ENCODE results near the gene CHRNA10. TPM values are rescaled to one million over a fixed set of nuclear protein-coding genes. Genes with fewer than 3 reads are reported as not detected.

CHRNA10 gene
- total RNA-seq, 1 experiment from 2014 or later = 2.8 TPM

DNA sequence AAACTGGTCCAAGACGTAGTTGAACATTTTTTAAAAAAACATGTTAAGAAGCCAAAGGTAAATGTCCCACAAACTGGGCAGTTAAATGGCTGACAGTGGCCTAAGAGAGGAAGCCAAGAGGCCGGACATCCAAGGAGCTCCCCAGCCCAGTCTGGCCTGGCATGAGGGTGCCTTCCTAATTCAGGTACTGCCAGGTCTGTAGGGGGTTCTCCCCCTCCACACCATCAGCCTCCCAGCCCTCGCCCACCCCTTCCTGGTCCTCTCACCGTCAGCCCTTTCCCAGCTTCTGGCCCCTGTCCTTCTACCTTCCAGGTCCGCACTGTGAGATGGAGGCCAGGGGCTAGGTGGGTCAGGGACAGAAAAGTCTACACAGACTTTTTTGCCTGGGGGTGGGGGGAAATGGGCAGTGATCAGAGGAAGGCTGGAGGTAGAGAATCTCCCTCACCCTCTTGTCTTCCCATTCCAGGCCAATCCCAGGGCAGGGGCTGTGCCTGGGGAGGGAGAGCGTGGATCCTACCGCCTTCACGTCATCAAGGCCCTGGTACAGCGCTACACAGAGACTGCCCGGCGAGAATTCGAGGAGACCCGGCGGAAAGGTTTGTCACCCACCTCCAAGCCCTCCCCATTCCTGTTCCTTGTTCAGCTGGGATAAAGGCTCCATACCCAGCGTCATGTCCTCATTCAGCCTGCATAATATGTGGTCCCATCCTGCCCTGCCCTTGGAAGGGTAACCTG, 35.4 kb downstream of the CHRNA10 start:
- no peak for DNase-seq (ENCODE audit: low spot score)

DNA sequence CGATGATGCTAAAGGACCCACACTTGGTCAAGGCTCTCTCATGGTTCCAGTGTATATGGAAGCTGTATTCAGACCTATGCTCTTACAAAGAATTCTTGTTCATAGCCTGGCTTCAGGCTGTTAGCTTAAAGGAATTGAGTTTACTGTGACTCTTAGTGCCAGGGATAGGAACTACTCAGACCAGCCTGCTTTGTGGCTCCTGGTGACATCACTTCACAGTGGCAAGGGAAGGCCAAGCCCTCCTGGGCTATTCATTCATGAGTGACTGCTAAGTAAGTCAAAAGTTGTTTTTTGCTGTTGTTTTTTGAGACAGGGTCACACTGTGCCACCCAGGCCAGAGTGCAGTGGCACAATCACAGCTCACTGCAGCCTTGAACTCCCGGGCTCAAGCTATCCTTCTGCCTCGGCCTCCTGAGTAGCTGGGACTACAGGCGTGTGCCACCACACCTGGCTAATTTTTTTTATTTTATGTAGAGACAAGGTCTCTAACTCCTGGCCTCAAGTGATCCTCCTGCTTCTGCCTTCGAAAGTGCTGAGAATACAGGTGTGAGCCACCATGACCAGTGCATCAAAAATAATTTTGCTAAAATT, 39.0 kb downstream of the CHRNA10 start:
- DNase-seq (ENCODE audit: low spot score) = no peak

GRCh38 chr11:3631331-3631730, 39.9 kb downstream of the CHRNA10 start:
- no peak for DNase-seq (ENCODE audit: low spot score)

DNA sequence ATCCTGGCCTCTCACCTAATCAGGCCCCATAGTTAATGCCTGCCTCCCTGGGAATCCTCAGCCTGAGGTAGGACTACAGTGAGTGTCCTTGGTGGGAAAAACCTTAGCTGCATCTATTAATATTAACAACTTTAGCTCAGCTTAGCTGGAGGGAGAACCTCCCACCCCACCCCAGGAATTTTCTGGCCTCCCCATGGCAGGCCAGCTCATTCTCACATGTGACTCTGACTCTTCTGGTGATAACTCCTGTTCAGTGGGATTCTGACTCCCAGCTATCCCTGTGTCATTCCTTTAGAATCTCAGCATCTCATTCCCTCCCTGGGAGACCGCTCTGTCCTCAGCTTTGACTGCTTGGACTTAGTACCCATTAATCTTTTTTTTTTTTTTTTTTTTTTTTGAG, 43.9 kb downstream of the CHRNA10 start:
- DNase-seq (ENCODE audit: low spot score) = no peak

DNA sequence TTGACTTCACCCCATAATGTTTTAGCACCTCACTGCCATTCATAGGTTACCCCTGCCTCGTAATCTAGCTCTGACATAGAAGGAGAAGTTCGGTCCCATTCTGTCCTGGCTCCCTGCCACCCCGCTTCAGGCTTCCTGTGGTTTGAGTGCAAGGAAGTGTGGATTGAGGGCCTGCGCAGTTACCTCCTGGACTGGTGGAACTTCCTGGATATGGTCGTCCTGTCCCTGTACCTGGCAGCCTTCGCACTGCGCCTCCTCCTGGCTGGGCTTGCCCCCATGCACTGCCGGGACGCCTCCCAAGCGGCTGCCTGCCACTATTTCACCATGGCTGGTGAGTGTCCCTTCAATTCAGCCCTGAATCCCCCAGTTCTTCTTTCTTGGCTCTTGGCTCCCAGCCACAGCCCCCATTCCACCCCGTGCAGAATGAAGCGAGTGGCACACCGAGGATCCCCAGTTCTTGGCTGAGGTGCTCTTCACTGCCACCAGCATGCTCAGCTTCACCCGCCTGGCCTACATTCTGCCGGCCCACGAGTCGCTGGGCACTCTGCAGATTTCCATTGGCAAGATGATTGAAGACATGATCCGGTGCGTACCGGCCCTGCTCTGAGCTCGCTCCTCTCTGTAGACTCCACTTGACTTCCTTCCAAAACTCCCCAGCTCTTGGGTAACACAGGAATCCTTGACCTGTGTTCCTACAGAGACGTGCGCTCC, 44.8 kb downstream of the CHRNA10 start:
- DNase-seq (ENCODE audit: low spot score) = no peak

GRCh38 chr11:3623767-3624458, 47.3 kb downstream of the CHRNA10 start:
- no peak for DNase-seq (ENCODE audit: low spot score)

GRCh38 chr11:3623121-3623520, 48.1 kb downstream of the CHRNA10 start:
- DNase-seq (ENCODE audit: low spot score) = no peak

GRCh38 chr11:3622521-3622920, 48.7 kb downstream of the CHRNA10 start:
- DNase-seq (ENCODE audit: low spot score) = no peak

- no peak for DNase-seq (ENCODE audit: low spot score)
Measured at GRCh38 chr11:3617990-3618389, 53.2 kb downstream of the CHRNA10 start.

DNA sequence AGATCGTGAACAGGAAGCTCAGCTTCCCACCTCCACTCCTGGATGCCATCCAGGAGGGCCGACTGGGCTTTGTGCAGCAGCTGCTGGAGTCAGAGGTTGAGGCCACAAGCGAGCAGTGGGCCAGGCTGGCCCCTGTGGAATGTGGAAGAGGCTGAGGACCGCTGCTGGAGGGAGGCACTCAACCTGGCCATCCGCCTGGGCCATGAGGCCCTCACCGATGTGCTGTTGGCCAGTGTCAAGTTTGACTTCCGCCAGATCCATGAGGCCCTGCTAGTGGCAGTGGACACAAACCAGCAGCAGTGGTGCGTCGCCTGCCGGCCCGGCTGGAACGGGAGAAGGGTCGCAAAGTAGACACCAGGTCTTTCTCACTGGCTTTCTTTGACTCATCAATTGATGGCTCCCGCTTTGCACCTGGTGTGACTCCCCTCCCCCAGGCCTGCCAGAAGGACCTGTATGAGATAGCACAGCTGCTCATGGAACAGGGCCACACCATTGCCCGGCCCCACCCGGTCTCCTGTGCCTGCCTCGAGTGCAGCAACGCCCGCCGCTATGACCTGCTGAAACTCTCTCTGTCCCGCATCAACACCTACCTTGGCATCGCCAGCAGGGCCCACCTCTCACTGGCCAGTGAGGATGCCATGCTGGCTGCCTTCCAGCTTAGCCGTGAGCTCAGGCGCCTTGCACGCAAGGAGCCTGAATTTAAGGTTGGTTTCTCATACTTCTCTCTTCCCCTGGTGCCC, 54.3 kb downstream of the CHRNA10 start:
- no peak for DNase-seq (ENCODE audit: low spot score)

DNA sequence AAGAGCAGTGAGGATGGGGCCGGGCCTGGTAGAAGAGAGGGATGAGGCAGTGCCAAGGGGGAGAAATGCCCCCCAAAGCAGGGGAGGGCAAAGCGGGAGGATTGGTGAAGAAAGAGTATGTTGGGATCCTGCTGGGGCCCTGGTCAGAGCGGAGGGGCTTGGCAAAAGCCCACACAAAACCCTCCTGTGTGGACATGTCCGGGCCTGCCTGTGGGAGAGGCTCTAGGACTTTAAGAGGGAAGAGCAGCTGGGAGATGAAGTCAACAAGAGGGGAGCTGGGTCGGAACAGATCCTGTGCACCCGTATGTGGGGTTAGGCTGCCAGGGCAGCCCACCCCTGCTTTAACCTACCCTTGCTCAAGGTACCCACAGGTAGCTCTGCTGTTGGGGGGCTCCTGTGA, 55.2 kb downstream of the CHRNA10 start:
- DNase-seq (ENCODE audit: low spot score) = no peak

Small RNA genes lying within 50 kb of the gene (small RNA-seq; reads per million reads assigned to genes)
- not detected for gene RF00019
- not detected for gene RNU6-1143P

Other genes with a start within 250 kb of the CHRNA10 start
- gene ART5, start 29.4 kb downstream of the CHRNA10 start, total RNA-seq (2014; rRNA removed; shearing (Covaris generic)) = not detected in 2 replicates
- gene ART1, start 26.3 kb downstream of the CHRNA10 start, total RNA-seq (2014; rRNA removed; shearing (Covaris generic)) = not detected in 2 replicates
- 151 and 165 TPM in 2 replicates for gene NUP98, start 126.2 kb upstream of the CHRNA10 start, total RNA-seq (2014; rRNA removed; shearing (Covaris generic))
- gene PGAP2, start 137.2 kb upstream of the CHRNA10 start, total RNA-seq (2014; rRNA removed; shearing (Covaris generic)) = 40.9 and 41.3 TPM in 2 replicates
- 53.4 and 58.9 TPM in 2 replicates for gene RHOG, start 169.6 kb upstream of the CHRNA10 start, total RNA-seq (2014; rRNA removed; shearing (Covaris generic))
- gene STIM1, start 184.3 kb upstream of the CHRNA10 start, total RNA-seq (2014; rRNA removed; shearing (Covaris generic)) = 28.3 and 29.4 TPM in 2 replicates

Data from HT-29 (cell line).